Measurements from ENCODE around the gene GPN2. TPM values are rescaled to one million over a fixed set of nuclear protein-coding genes. Genes with fewer than 3 reads are reported as not detected.
"Not testable (repeated sequence)": the region's sequence is repeated elsewhere in the genome, so short reads cannot be mapped to it uniquely, and the experiment has no call there.

GPN2 gene
- total RNA-seq, 2 donors from 2014 or later = 32.6 to 38.5 TPM

DNA sequence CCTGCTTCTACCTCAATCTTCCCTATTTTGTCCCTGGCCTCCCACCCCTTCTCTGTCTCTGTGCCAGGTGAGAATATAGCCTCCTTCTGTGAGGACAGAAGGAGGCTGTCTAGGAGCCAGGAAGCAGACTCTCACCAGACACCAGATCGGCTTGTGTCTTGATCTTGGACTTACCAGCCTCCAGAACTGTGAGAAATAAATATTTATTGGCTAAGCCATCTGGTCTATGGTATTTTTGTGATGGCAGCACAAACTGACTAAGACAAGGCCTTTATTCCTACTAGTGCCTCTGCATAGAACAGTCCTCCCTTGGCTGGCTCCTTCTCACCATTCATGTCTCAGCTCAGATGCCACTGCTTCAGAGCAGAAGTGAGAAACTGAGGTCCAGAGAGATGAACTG, 1.9 kb downstream of the GPN2 start:
- Mint-ChIP-seq H3K36me3 (ENCODE audit: low read depth) (peaks cover 64% of the 10 kb centered on the region), H3K27me3 (ENCODE audit: insufficient read depth) (no peaks in the 10 kb centered on the region), H3K4me1 (peaks cover 11% of the 10 kb centered on the region), H3K9me3 (no peaks in the 10 kb centered on the region), H3K27ac (peak overlapping the region; percentile 94), H3K4me3 (peak overlapping the region; percentile 85)
- no peak overlapping the region for H3K27ac ChIP-seq (ENCODE audit: low read depth, low read length)
- WGBS, 2 experiments (ENCODE audit: insufficient coverage in 1 of 2, insufficient read length in 1 of 2) = 80 to 90% methylated on average over 1 of the region's 1 CpG
- H3K4me3 ChIP-seq (ENCODE audit: low read length) = no peak overlapping the region
- DNase-seq = no peak
- H3K36me3 ChIP-seq (ENCODE audit: control insufficient read depth, insufficient read depth, low read length) = peaks cover 70% of the 10 kb centered on the region
- no peak for TF ChIP-seq CTCF (conservative IDR thresholded peaks at IDR 0.05)
- H3K9me3 ChIP-seq (ENCODE audit: control insufficient read depth, low read length) = no peaks in the 10 kb centered on the region
- H3K9ac ChIP-seq (ENCODE audit: extremely low read depth, low read length, poor library complexity, severe bottlenecking) = no peak overlapping the region
- no peaks in the 10 kb centered on the region for H3K27me3 ChIP-seq (ENCODE audit: control insufficient read depth, insufficient read depth, low read length, poor library complexity, severe bottlenecking)
- no peaks in the 10 kb centered on the region for H3K4me1 ChIP-seq (ENCODE audit: control insufficient read depth, insufficient read depth, low read length)

GRCh38 chr1:26887125-26887524, 3.0 kb downstream of the GPN2 start:
- H3K4me1 ChIP-seq (ENCODE audit: control insufficient read depth, insufficient read depth, low read length) = no peaks in the 10 kb centered on the region
- H3K4me3 Mint-ChIP-seq = no peak overlapping the region
- H3K9me3 ChIP-seq (ENCODE audit: control insufficient read depth, low read length) = no peaks in the 10 kb centered on the region
- no peaks in the 10 kb centered on the region for H3K9me3 Mint-ChIP-seq
- H3K27ac ChIP-seq (ENCODE audit: low read depth, low read length) = no peak overlapping the region
- no peak overlapping the region for H3K9ac ChIP-seq (ENCODE audit: extremely low read depth, low read length, poor library complexity, severe bottlenecking)
- H3K36me3 Mint-ChIP-seq (ENCODE audit: low read depth) = peaks cover 63% of the 10 kb centered on the region
- no peaks in the 10 kb centered on the region for H3K27me3 Mint-ChIP-seq (ENCODE audit: insufficient read depth)
- DNase-seq = no peak
- H3K27ac Mint-ChIP-seq = no peak overlapping the region
- H3K4me1 Mint-ChIP-seq = peaks cover 11% of the 10 kb centered on the region
- 86 to 100% methylated on average over 1 of the region's 1 CpG for WGBS, 2 experiments (ENCODE audit: insufficient coverage in 1 of 2, insufficient read length in 1 of 2)
- H3K36me3 ChIP-seq (ENCODE audit: control insufficient read depth, insufficient read depth, low read length) = peaks cover 70% of the 10 kb centered on the region
- no peaks in the 10 kb centered on the region for H3K27me3 ChIP-seq (ENCODE audit: control insufficient read depth, insufficient read depth, low read length, poor library complexity, severe bottlenecking)
- TF ChIP-seq CTCF (conservative IDR thresholded peaks at IDR 0.05) = peak; percentile 72
- H3K4me3 ChIP-seq (ENCODE audit: low read length) = no peak overlapping the region

DNA sequence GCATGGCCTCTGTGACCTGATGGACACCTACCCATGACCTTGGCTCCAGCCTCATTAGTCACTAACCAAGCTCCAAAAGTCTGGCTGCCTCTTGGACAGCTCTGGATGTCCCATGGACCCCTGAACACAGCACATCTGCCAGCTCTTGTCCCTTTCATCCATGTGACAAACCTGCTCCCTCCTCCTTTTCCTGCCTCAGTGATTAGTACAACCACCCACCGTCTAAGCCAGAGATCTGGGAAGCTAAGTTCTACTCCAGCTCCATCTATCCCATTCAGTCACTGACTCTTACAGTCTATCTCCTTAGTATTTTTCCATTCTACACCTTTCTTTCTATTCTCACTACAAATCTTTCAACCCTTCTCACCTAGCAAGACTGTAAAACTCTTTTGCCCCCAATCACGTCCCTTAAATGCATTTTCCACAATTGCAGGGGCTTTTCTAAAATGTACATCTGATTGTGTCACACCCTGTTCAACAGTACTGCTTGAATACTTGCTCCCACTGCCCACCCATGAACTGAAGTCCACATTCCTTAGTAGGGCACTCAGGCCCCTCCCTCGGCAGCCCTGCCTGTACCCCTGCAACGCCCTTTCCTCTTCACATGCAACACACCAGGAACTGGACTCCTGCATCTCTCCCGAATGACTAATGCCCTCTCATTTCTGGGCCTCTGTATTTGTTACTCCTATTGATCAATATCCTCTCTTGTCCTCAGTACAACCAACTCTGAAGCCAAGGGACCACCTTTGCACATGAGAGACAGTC, 7.2 kb downstream of the GPN2 start:
- peaks cover 67% of the 10 kb centered on the region for H3K36me3 ChIP-seq (ENCODE audit: control insufficient read depth, insufficient read depth, low read length)
- DNase-seq = no peak
- H3K9me3 ChIP-seq (ENCODE audit: control insufficient read depth, low read length) = no peaks in the 10 kb centered on the region
- H3K4me3 ChIP-seq (ENCODE audit: low read length) = no peak overlapping the region
- H3K4me1 ChIP-seq (ENCODE audit: control insufficient read depth, insufficient read depth, low read length) = no peaks in the 10 kb centered on the region
- no peak overlapping the region for H3K27ac ChIP-seq (ENCODE audit: low read depth, low read length)
- Mint-ChIP-seq H3K4me1 (no peaks in the 10 kb centered on the region), H3K4me3 (no peak overlapping the region), H3K36me3 (ENCODE audit: low read depth) (peaks cover 66% of the 10 kb centered on the region), H3K9me3 (no peaks in the 10 kb centered on the region), H3K27ac (no peak overlapping the region), H3K27me3 (ENCODE audit: insufficient read depth) (no peaks in the 10 kb centered on the region)
- no peak for TF ChIP-seq CTCF (conservative IDR thresholded peaks at IDR 0.05)
- H3K9ac ChIP-seq (ENCODE audit: extremely low read depth, low read length, poor library complexity, severe bottlenecking) = no peak overlapping the region
- WGBS, 2 experiments (ENCODE audit: insufficient coverage in 1 of 2, insufficient read length in 1 of 2) = 91 to 97% methylated on average over 5 of the region's 5 CpGs
- H3K27me3 ChIP-seq (ENCODE audit: control insufficient read depth, insufficient read depth, low read length, poor library complexity, severe bottlenecking) = no peaks in the 10 kb centered on the region

DNA sequence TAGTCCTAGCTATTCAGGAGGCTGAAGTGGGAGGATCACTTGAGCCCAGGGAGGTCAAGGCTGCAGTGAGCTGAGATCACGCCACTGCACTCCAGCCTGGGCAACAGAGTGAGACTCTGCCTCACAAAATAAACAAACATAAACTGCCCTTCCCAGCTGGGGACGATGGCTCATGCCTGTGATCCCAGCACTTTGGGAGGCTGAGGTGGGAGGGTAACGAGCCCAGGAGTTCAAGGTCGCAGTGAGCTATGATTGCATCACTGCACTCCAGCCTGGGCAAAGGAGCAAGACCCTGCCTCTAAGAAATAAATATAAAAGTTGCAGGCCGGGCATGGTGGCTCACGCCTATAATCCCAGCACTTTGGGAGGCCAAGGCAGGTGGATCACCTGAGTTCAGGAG, 8.5 kb downstream of the GPN2 start:
- not testable (repeated sequence) for H3K4me1 ChIP-seq (ENCODE audit: control insufficient read depth, insufficient read depth, low read length); H3K9me3 ChIP-seq (ENCODE audit: control insufficient read depth, low read length); H3K4me3 Mint-ChIP-seq; H3K27me3 Mint-ChIP-seq (ENCODE audit: insufficient read depth); H3K27me3 ChIP-seq (ENCODE audit: control insufficient read depth, insufficient read depth, low read length, poor library complexity, severe bottlenecking); H3K27ac Mint-ChIP-seq; H3K9me3 Mint-ChIP-seq; H3K4me3 ChIP-seq (ENCODE audit: low read length); H3K9ac ChIP-seq (ENCODE audit: extremely low read depth, low read length, poor library complexity, severe bottlenecking); H3K4me1 Mint-ChIP-seq; DNase-seq; H3K27ac ChIP-seq (ENCODE audit: low read depth, low read length)
- peaks cover 70% of the 10 kb centered on the region for H3K36me3 ChIP-seq (ENCODE audit: control insufficient read depth, insufficient read depth, low read length)
- WGBS, 2 experiments (ENCODE audit: insufficient coverage in 1 of 2, insufficient read length in 1 of 2) = 97 to 98% methylated on average over 4 to 6 of the region's 6 CpGs
- H3K36me3 Mint-ChIP-seq (ENCODE audit: low read depth) = peaks cover 59% of the 10 kb centered on the region
